DND-41 (cell line): Measurements from ENCODE around the gene CWC15.
"Not testable (repeated sequence)": the region's sequence is repeated elsewhere in the genome, so short reads cannot be mapped to it uniquely, and the experiment has no call there.

Experiments
- ATAC-seq: fragments of 200-7000 bp; cut with Tn5 transposase; 3 replicates; pipeline ENCODE4 v1.9.1; 2021; ENCODE audit warnings: low read depth; ENCODE audit not compliant: insufficient read depth
- DNase-seq: peaks from one replicate; pipeline ENCODE4 v3.0.0-alpha.2; 2020
- H2AFZ ChIP-seq: 2 replicates; pipeline ENCODE4 v1.6.0; 2012; ENCODE audit warnings: low read depth, low read length
- H3K27ac ChIP-seq: 2 replicates; pipeline ENCODE4 v1.5.1; 2012; ENCODE audit warnings: low read length, inconsistent platforms
- H3K27me3 ChIP-seq: fragments of 200-600 bp; sonication (generic); 2 replicates; pipeline ENCODE4 v1.6.0; 2012; ENCODE audit warnings: low read length, mild to moderate bottlenecking, inconsistent platforms; ENCODE audit not compliant: insufficient read depth, poor library complexity
- H3K36me3 ChIP-seq: 2 replicates; pipeline ENCODE4 v1.5.1; 2012; ENCODE audit warnings: low read length, inconsistent platforms; ENCODE audit not compliant: insufficient read depth
- H3K4me1 ChIP-seq: 2 replicates; pipeline ENCODE4 v1.5.1; 2012; ENCODE audit warnings: mild to moderate bottlenecking, low read length; ENCODE audit not compliant: insufficient read depth
- H3K4me2 ChIP-seq: 2 replicates; pipeline ENCODE4 v1.6.0; 2012; ENCODE audit warnings: mild to moderate bottlenecking, moderate library complexity, low read length, inconsistent platforms; ENCODE audit not compliant: insufficient read depth
- H3K4me3 ChIP-seq, 2 experiments: fragments of 200-600 bp in 1 of 2; shearing (Covaris generic) in 1 of 2; 2 replicates each; pipeline ENCODE4 v1.5.1; 2012 to 2016; ENCODE audit warnings: inconsistent platforms in 2 of 2, low read length in 2 of 2, mild to moderate bottlenecking in 2 of 2, low read depth in 1 of 2, moderate library complexity in 1 of 2
- H3K79me2 ChIP-seq: 2 replicates; pipeline ENCODE4 v1.6.0; 2012; ENCODE audit warnings: low read length, inconsistent platforms; ENCODE audit not compliant: insufficient read depth
- H3K9ac ChIP-seq: 2 replicates; pipeline ENCODE4 v1.6.0; 2012; ENCODE audit warnings: low read depth, mild to moderate bottlenecking, inconsistent platforms, low read length, moderate library complexity
- H3K9me3 ChIP-seq: 2 replicates; pipeline ENCODE4 v1.5.1; 2012; ENCODE audit warnings: low read length, moderate library complexity, mild to moderate bottlenecking, inconsistent platforms; ENCODE audit not compliant: insufficient read depth, severe bottlenecking
- H4K20me1 ChIP-seq: 2 replicates; pipeline ENCODE4 v1.6.0; 2012; ENCODE audit warnings: low read length; ENCODE audit not compliant: insufficient read depth
- EZH2 ChIP-seq: IDR thresholded peaks from 3 replicates; pipeline ENCODE4 v1.6.1; 2012; ENCODE audit warnings: borderline replicate concordance, low read depth, mild to moderate bottlenecking, moderate library complexity, low read length, inconsistent platforms; ENCODE audit not compliant: severe bottlenecking
- TF ChIP-seq, protein P1 (sequence below): IDR thresholded peaks from 2 replicates; pipeline ENCODE4 v1.5.1; 2012; ENCODE audit warnings: borderline replicate concordance, low read length, moderate library complexity, mild to moderate bottlenecking; ENCODE audit not compliant: poor library complexity, severe bottlenecking; ENCODE audit errors: extremely low read depth

Gene CWC15

DNA sequence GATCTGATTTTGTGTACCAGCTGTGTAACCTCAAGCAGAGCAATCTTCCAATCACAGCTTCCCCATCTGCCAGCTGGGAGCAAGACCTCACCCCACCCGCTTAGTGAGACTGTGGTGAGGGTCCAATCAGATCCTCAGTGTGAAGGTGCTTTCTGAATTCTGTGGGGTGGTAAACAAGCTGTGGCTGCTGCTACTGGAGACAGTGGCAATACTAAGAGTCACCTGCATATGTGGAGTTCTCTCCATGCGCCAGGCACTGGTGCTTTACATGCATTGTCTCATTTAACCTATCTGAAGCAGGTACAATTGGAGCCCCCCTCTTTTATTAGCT is 50.4 kb downstream of the CWC15 start:
- DNase-seq, result no peak
- Histone ChIP-seq H3K4me3 (no peak overlapping the region), H3K27me3 (no peaks in the 10 kb centered on the region), H3K36me3 (no peaks in the 10 kb centered on the region), H2AFZ (no peak overlapping the region), H3K4me1 (peaks cover 24% of the 10 kb centered on the region), H3K27ac (no peak overlapping the region), H3K79me2 (no peaks in the 10 kb centered on the region), H4K20me1 (no peaks in the 10 kb centered on the region), H3K4me2 (no peak overlapping the region), H3K9ac (no peak overlapping the region), H3K9me3 (peaks cover 6% of the 10 kb centered on the region)
- ATAC-seq, result no peak
- TF ChIP-seq EZH2, result no peak
- TF ChIP-seq, protein P1, sequence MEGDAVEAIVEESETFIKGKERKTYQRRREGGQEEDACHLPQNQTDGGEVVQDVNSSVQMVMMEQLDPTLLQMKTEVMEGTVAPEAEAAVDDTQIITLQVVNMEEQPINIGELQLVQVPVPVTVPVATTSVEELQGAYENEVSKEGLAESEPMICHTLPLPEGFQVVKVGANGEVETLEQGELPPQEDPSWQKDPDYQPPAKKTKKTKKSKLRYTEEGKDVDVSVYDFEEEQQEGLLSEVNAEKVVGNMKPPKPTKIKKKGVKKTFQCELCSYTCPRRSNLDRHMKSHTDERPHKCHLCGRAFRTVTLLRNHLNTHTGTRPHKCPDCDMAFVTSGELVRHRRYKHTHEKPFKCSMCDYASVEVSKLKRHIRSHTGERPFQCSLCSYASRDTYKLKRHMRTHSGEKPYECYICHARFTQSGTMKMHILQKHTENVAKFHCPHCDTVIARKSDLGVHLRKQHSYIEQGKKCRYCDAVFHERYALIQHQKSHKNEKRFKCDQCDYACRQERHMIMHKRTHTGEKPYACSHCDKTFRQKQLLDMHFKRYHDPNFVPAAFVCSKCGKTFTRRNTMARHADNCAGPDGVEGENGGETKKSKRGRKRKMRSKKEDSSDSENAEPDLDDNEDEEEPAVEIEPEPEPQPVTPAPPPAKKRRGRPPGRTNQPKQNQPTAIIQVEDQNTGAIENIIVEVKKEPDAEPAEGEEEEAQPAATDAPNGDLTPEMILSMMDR, result no peak

DNA sequence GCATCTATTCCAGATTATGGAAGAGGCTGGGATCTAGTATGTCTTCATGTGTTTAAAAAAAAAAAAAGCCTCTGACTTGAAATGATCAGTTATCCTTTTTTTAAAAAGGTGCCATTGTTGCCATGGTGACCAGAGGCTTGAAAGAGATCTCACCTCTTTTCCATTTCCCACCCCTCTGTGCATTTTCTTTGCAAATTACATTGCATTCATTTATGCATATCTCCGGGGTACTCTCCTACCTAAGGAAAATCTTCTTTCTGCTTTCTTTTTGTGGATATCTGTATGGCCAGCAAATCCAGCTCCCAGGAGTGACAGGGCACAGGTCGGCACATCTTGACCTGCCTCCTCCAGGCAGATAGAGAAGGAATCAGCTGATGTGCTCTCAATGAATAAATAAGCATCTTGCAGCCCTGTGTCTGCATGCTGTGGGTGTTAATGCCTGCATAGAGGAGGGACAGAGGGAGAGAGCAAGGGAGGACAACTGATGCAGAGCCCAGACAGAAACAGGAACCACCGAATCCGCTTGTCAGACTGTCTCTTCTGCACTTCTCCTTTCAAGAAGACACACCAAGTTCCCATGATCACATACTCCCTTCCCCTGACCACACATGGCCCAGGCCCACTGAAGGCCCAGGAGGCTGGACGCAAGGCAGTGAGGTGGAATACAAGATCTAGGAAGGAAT is 50.9 kb downstream of the CWC15 start:
- Histone ChIP-seq H4K20me1 (no peaks in the 10 kb centered on the region), H2AFZ (no peak overlapping the region), H3K79me2 (no peaks in the 10 kb centered on the region), H3K4me3 (no peak overlapping the region), H3K4me2 (no peak overlapping the region), H3K36me3 (no peaks in the 10 kb centered on the region), H3K27ac (no peak overlapping the region), H3K9me3 (peaks cover 6% of the 10 kb centered on the region), H3K27me3 (no peaks in the 10 kb centered on the region), H3K9ac (no peak overlapping the region), H3K4me1 (peaks cover 24% of the 10 kb centered on the region)
- no peak for TF ChIP-seq EZH2
- TF ChIP-seq, protein P1, result no peak
- DNase-seq (no peak), ATAC-seq (no peak)

- Histone ChIP-seq H3K36me3 (no peaks in the 10 kb centered on the region), H3K9me3 (peaks cover 6% of the 10 kb centered on the region), H3K4me2 (no peak overlapping the region), H3K27me3 (peaks cover 2% of the 10 kb centered on the region), H4K20me1 (no peaks in the 10 kb centered on the region), H3K27ac (no peak overlapping the region), H3K9ac (no peak overlapping the region), H3K4me3 (no peak overlapping the region), H2AFZ (no peak overlapping the region), H3K79me2 (no peaks in the 10 kb centered on the region), H3K4me1 (peaks cover 18% of the 10 kb centered on the region)
- ATAC-seq (no peak), DNase-seq (no peak)
- TF ChIP-seq, protein P1, result no peak
- no peak for TF ChIP-seq EZH2
These were observed 53.0 kb downstream of the CWC15 start for GRCh38 chr11:94920311-94920710.

DNA sequence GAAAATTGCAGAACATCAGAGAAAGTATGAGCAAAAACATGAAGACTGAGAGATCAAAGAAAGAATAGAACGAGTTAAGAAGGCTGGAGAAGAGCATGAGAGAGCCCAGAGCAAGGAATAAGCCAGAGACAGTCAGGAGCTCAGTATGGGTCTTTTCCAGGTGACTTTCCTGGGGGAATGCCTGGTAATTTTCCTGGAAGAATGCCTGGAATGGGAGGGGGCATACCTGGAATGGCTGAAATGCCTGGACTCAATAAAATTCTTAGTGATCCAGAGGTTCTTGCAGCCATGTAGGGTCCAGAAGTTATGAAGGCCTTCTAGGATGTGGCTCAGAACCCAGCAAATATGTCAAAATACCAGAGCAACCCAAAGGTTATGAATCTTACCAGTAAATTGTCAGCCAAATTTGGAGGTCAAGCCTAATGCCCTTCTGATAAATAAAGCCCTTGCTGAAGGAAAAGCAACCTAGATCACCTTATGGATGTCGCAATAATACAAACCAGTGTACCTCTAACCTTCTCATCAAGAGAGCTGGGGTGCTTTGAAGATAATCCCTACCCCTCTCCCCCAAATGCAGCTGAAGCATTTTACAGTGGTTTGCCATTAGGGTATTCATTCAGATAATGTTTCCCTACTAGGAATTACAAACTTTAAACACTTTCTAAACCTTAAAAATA is 59.5 kb downstream of the CWC15 start:
- DNase-seq, H3K4me3 ChIP-seq, H2AFZ ChIP-seq, ATAC-seq, H3K4me2 ChIP-seq, H3K9ac ChIP-seq, H3K36me3 ChIP-seq, H3K9me3 ChIP-seq, H3K27ac ChIP-seq, H3K27me3 ChIP-seq, H3K4me1 ChIP-seq, H3K79me2 ChIP-seq, H4K20me1 ChIP-seq: not testable (repeated sequence)
